ENCODE data around the gene MARCOL.

GRCh38 chr5:148214665-148215185 lies 23.6 kb upstream of the MARCOL start:
- TF ChIP-seq CTCF (IDR thresholded peaks at IDR 0.05) (no peak), POLR2A (IDR thresholded peaks at IDR 0.05) (no peak), EP300 (IDR thresholded peaks at IDR 0.05) (no peak)

Data from sigmoid colon (tissue), 4 donors.